Measurements from ENCODE around the gene NELFA. TPM values are rescaled to one million over a fixed set of nuclear protein-coding genes. Genes with fewer than 3 reads are reported as not detected.

The NELFA gene
- total and polyA plus RNA-seq, 2 of the 13 experiments (the other 11 are each of a cell fraction or from before 2014, with no cell fraction given), result 13.3 to 18.5 TPM

- TF ChIP-seq RERE (CRISPR knock-in tag; IDR thresholded peaks at IDR 0.05; ENCODE audit: low read depth) (0 out of 2 replicates have a peak, but pooled peaks have one; percentile 25), SNAI1 (CRISPR knock-in tag; IDR thresholded peaks at IDR 0.05; ENCODE audit: borderline replicate concordance) (peak; percentile 89; the same call in 1 of the 2 replicates), ZNF691 (CRISPR knock-in tag; IDR thresholded peaks at IDR 0.05; ENCODE audit: borderline replicate concordance, low read depth) (peak; percentile 12; the same call in 1 of the 2 replicates), GLMP (CRISPR knock-in tag; IDR thresholded peaks at IDR 0.05; ENCODE audit: borderline replicate concordance) (no peak), GFI1 (CRISPR knock-in tag; IDR thresholded peaks at IDR 0.05; ENCODE audit: borderline replicate concordance) (peak; percentile 57; the same call in 1 of the 2 replicates), TRIM24 (CRISPR knock-in tag; IDR thresholded peaks at IDR 0.05) (no peak), ZNF264 (CRISPR knock-in tag; IDR thresholded peaks at IDR 0.05) (0 out of 2 replicates have a peak, but pooled peaks have one; percentile 28), ZNF670 (CRISPR knock-in tag; IDR thresholded peaks at IDR 0.05; ENCODE audit: borderline replicate concordance) (peak; percentile 57; the same call in 1 of the 2 replicates), ZEB1 (IDR thresholded peaks at IDR 0.05; ENCODE audit: insufficient replicate concordance, low read depth) (peak; percentile 54), HNF1B (CRISPR knock-in tag; IDR thresholded peaks at IDR 0.05) (peak; percentile 94), FOXK1 (CRISPR knock-in tag; IDR thresholded peaks at IDR 0.05; ENCODE audit: borderline replicate concordance, low read depth) (no peak), PHF20 (CRISPR knock-in tag; IDR thresholded peaks at IDR 0.05) (peak; percentile 69), AKNA (CRISPR knock-in tag; IDR thresholded peaks at IDR 0.05; ENCODE audit: borderline replicate concordance) (peak; percentile 78; the same call in 1 of the 2 replicates)
Observed at GRCh38 chr4:2008921-2009650, at the start of gene NELFA (continued).
